Brain microvascular endothelial cell (primary cell): ENCODE data around the gene CSN1S1.
"Not testable (repeated sequence)": the region's sequence is repeated elsewhere in the genome, so short reads cannot be mapped to it uniquely, and the experiment has no call there.

Experiments
- DNase-seq: peaks from one replicate; pipeline ENCODE4 v3.0.0-alpha.2; 2020
- H3K27ac ChIP-seq: fragments of 250-450 bp; sonication (Bioruptor Pico); 2 replicates; pipeline ENCODE4 v1.5.1; 2020; ENCODE audit warnings: mild to moderate bottlenecking, moderate library complexity
- H3K27me3 ChIP-seq: fragments of 250-450 bp; sonication (Bioruptor Pico); replicated peaks from 2 replicates; pipeline ENCODE4 v1.5.1; 2020; ENCODE audit warnings: mild to moderate bottlenecking
- H3K36me3 ChIP-seq: fragments of 250-450 bp; sonication (Bioruptor Pico); replicated peaks from 2 replicates; pipeline ENCODE4 v1.5.1; 2020; ENCODE audit warnings: mild to moderate bottlenecking
- H3K4me3 ChIP-seq: 2 replicates; pipeline ENCODE4 v1.5.1; 2011; ENCODE audit warnings: low read depth, mild to moderate bottlenecking, control low read depth, low read length, moderate library complexity
- in situ Hi-C: cut with HindIII; loops from 2 replicates; pipeline ENCODE4 v1.10.0; 2017; ENCODE audit warnings: low sequenced_read_pairs, low pct_ligation_motif_present
- TF ChIP-seq, protein P1 (sequence below): IDR thresholded peaks from 2 replicates; pipeline ENCODE4 v1.5.1; 2011; ENCODE audit warnings: low read depth, mild to moderate bottlenecking, moderate library complexity, low read length, control low read depth, inconsistent platforms; ENCODE audit errors: missing control alignments

The CSN1S1 gene

DNA sequence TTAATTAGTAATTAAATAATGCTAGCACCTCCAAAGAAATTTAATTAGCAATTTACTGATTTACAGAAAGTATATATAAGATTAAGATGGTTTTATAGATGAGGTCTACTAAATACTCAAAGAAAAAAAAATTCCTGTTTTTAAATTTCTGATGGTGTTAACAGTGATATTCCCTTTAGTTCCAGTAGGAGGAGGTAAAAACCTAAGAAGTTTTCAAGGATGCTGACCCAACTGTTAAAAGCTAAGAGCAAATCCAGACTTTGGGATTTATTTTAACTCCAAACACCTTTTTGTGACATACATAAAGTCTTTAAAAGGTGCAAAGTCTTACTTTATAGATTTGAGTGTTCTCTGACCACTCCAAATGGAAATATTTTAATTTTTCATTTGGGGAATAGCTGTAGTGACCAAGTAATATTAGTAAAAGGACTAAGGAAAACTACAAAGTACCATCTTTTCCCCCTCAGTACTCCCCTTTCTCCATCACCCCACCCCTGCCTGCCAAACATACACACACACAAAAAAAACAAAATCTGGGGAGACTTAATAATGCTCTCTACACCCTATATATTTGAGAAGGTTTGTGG lies 34.2 kb upstream of the CSN1S1 start:
- Histone ChIP-seq H3K4me3 (no peak overlapping the region), H3K27ac (no peak overlapping the region), H3K27me3 (no peaks in the 10 kb centered on the region), H3K36me3 (no peaks in the 10 kb centered on the region)
- DNase-seq = no peak
- in situ Hi-C loops = no loop called here
- TF ChIP-seq, protein P1, sequence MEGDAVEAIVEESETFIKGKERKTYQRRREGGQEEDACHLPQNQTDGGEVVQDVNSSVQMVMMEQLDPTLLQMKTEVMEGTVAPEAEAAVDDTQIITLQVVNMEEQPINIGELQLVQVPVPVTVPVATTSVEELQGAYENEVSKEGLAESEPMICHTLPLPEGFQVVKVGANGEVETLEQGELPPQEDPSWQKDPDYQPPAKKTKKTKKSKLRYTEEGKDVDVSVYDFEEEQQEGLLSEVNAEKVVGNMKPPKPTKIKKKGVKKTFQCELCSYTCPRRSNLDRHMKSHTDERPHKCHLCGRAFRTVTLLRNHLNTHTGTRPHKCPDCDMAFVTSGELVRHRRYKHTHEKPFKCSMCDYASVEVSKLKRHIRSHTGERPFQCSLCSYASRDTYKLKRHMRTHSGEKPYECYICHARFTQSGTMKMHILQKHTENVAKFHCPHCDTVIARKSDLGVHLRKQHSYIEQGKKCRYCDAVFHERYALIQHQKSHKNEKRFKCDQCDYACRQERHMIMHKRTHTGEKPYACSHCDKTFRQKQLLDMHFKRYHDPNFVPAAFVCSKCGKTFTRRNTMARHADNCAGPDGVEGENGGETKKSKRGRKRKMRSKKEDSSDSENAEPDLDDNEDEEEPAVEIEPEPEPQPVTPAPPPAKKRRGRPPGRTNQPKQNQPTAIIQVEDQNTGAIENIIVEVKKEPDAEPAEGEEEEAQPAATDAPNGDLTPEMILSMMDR = peak; percentile 47

GRCh38 chr4:69907151-69907550 lies 23.7 kb upstream of the CSN1S1 start:
- H3K4me3 ChIP-seq = no peak overlapping the region
- peak; percentile 48 for DNase-seq
- in situ Hi-C loops = no loop called here
- no peaks in the 10 kb centered on the region for H3K27me3 ChIP-seq
- TF ChIP-seq, protein P1 = no peak
- H3K36me3 ChIP-seq = no peaks in the 10 kb centered on the region
- peak overlapping the region; percentile 49 for H3K27ac ChIP-seq

GRCh38 chr4:69909195-69909594 lies 21.7 kb upstream of the CSN1S1 start:
- DNase-seq = no peak
- Histone ChIP-seq H3K36me3 (no peaks in the 10 kb centered on the region), H3K27me3 (no peaks in the 10 kb centered on the region), H3K4me3 (no peak overlapping the region), H3K27ac (no peak overlapping the region)
- TF ChIP-seq, protein P1 = no peak
- in situ Hi-C loops = no loop called here

DNA sequence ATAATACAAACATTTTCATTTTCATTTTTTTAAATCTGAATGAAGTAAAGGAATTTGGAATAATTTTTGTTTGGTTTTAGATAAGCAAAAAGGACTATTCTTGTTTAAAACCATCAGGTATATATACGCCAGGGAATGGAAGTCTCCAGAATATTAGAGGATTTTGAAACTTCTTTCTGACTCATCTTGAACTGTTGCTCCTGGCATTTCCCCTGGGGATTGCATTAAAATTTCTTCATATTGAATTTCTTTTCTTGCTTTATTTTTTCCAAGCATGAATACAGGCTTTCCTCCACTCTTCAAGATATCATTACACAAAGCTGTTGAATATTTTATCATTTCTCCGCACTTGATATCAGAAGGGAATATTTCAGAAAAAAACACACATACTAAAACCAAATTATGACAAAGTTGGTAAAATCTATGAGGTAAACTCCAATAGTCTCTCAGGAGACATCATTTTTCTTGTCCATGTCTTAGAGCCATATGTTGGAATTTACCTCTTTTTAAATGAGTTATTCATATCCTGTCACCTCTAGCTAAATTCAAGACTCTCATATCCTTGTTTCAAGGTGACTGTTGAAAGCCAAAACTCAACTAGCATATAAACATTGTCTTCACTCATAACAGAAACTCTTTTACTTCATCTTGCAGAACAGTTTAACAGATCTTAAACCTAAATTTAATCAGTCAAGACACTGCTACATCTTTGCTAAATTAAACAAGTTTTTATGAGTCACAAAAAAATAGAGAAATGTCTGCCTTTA lies 20.7 kb upstream of the CSN1S1 start:
- no peaks in the 10 kb centered on the region for H3K27me3 ChIP-seq
- TF ChIP-seq, protein P1 = no peak
- H3K27ac ChIP-seq = no peak overlapping the region
- peak; percentile 33 for DNase-seq
- in situ Hi-C loops = no loop called here
- no peaks in the 10 kb centered on the region for H3K36me3 ChIP-seq
- H3K4me3 ChIP-seq = no peak overlapping the region

- TF ChIP-seq, protein P1 = no peak
- Histone ChIP-seq H3K27ac (no peak overlapping the region), H3K36me3 (no peaks in the 10 kb centered on the region), H3K4me3 (no peak overlapping the region), H3K27me3 (no peaks in the 10 kb centered on the region)
- in situ Hi-C loops = no loop called here
- DNase-seq = no peak
These were observed 10.0 kb upstream of the CSN1S1 start for GRCh38 chr4:69920874-69921273.

DNA sequence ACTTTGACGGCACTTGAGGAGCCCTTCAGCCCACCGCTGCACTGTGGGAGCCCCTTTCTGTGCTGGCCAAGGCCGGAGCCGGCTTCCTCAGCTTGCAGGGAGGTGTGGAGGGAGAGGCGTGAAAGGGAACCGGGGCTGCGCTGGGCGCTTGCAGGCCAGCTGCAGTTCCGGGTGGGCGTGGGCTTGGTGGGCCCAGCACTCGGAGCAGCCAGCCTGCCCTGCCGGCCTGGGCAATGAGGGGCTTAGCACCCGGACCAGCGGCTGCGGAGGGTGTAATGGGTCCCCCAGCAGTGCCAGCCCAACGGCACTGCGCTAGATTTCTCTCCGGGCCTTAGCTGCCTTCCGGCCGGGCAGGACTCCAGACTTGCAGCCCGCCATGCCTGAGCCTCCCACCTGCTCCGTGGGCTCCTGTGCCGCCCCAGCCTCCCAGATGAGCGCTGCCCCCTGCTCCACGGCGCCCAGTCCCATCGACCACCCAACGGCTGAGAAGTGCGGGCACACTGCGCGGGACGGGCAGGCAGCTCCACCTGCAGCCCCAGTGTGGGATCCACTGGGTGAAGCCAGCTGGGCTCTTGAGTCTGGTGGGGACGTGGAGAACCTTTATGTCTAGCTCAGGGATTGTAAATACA lies 7.0 kb upstream of the CSN1S1 start:
- H3K4me3 ChIP-seq, H3K27me3 ChIP-seq, H3K36me3 ChIP-seq, H3K27ac ChIP-seq, DNase-seq, in situ Hi-C loops: not testable (repeated sequence)
